ENCODE results near the gene HAPLN3.

The HAPLN3 gene

GRCh38 chr15:88911766-88912118 lies 16.4 kb upstream of the HAPLN3 start:
- DNase-seq (ENCODE audit: low spot score) = no peak

- no peak for DNase-seq (ENCODE audit: low spot score)
Observed at GRCh38 chr15:88909956-88910831, 14.8 kb upstream of the HAPLN3 start.

GRCh38 chr15:88908697-88909621 lies 13.6 kb upstream of the HAPLN3 start:
- no peak for DNase-seq (ENCODE audit: low spot score)

- no peak for DNase-seq (ENCODE audit: low spot score)
Observed at GRCh38 chr15:88908123-88908522, 12.8 kb upstream of the HAPLN3 start.

GRCh38 chr15:88907111-88907510 lies 11.8 kb upstream of the HAPLN3 start:
- no peak for DNase-seq (ENCODE audit: low spot score)

- no peak for DNase-seq (ENCODE audit: low spot score)
Observed at GRCh38 chr15:88906551-88906950, 11.2 kb upstream of the HAPLN3 start.

GRCh38 chr15:88906130-88906529 lies 10.8 kb upstream of the HAPLN3 start:
- DNase-seq (ENCODE audit: low spot score) = no peak

- no peak for DNase-seq (ENCODE audit: low spot score)
Observed at GRCh38 chr15:88905576-88905975, 10.2 kb upstream of the HAPLN3 start.

GRCh38 chr15:88904624-88905327 lies 9.4 kb upstream of the HAPLN3 start:
- peak; percentile 88 for DNase-seq (ENCODE audit: low spot score)

- no peak for DNase-seq (ENCODE audit: low spot score)
Observed at GRCh38 chr15:88904257-88904623, 8.9 kb upstream of the HAPLN3 start.

- no peak for DNase-seq (ENCODE audit: low spot score)
Observed at GRCh38 chr15:88902846-88903245, 7.5 kb upstream of the HAPLN3 start.

- DNase-seq (ENCODE audit: low spot score) = no peak
Observed at GRCh38 chr15:88902221-88902835, 7.0 kb upstream of the HAPLN3 start.

GRCh38 chr15:88901508-88902220 lies 6.3 kb upstream of the HAPLN3 start:
- no peak for DNase-seq (ENCODE audit: low spot score)

GRCh38 chr15:88900982-88901418 lies 5.7 kb upstream of the HAPLN3 start:
- DNase-seq (ENCODE audit: low spot score) = no peak

- DNase-seq (ENCODE audit: low spot score) = no peak
Observed at GRCh38 chr15:88900309-88900981, 5.1 kb upstream of the HAPLN3 start.

GRCh38 chr15:88899251-88899650 lies 3.9 kb upstream of the HAPLN3 start:
- DNase-seq (ENCODE audit: low spot score) = no peak

GRCh38 chr15:88898736-88899135 lies 3.4 kb upstream of the HAPLN3 start:
- no peak for DNase-seq (ENCODE audit: low spot score)

- peak; percentile 92 for DNase-seq (ENCODE audit: low spot score)
Observed at GRCh38 chr15:88897456-88898194, 2.3 kb upstream of the HAPLN3 start.

GRCh38 chr15:88897142-88897455 lies 1.8 kb upstream of the HAPLN3 start:
- DNase-seq (ENCODE audit: low spot score) = no peak
